Upper lobe of left lung (tissue), 4 donors: ENCODE results near the gene ZNF157.

ENCODE experiments used
- CTCF ChIP-seq, 6 experiments: fragments of 450-650 bp in 4 of 6; fragments of 200-600 bp in 2 of 6; sonication (generic) in 2 of 6; IDR thresholded peaks; one replicate each; pipeline ENCODE4 v1.5.1; 2016 to 2019; ENCODE audit warnings: antibody characterized with exemption in 6 of 6
- EP300 ChIP-seq, 4 donors: sonication (generic); formaldehyde crosslinking; IDR thresholded peaks; one replicate each; pipeline ENCODE4 v1.5.1; 2017; ENCODE audit warnings: antibody characterized with exemption in 4 of 4, control low read depth in 2 of 4
- POLR2A ChIP-seq, 4 donors: fragments of 450-650 bp; IDR thresholded peaks; one replicate each; pipeline ENCODE4 v1.5.1; 2016 to 2017; ENCODE audit warnings: antibody characterized with exemption in 4 of 4, mild to moderate bottlenecking in 2 of 4
- POLR2AphosphoS5 ChIP-seq, 2 donors: sonication (generic); formaldehyde crosslinking; IDR thresholded peaks; one replicate each; pipeline ENCODE4 v1.5.1; 2017; ENCODE audit warnings: antibody characterized with exemption in 2 of 2

GRCh38 chrX:47321386-47321785 is 49.0 kb upstream of the ZNF157 start:
- TF ChIP-seq CTCF (IDR thresholded peaks at IDR 0.05) = no peak
- no peak for TF ChIP-seq POLR2AphosphoS5 (IDR thresholded peaks at IDR 0.05)
- no peak for TF ChIP-seq EP300 (IDR thresholded peaks at IDR 0.05)
- no peak for TF ChIP-seq POLR2A (IDR thresholded peaks at IDR 0.05)
